DOHH2 (cell line): ENCODE data around the gene CHRNB2.

Experiments
- H3F3A ChIP-seq: fragments of 200-600 bp; sonication (generic), shearing (Covaris generic); 2 replicates; pipeline ENCODE4 v1.6.0; 2016; ENCODE audit warnings: antibody characterized with exemption, mild to moderate bottlenecking; ENCODE audit not compliant: control insufficient read depth, insufficient read depth
- H3K27ac ChIP-seq: fragments of 200-600 bp; sonication (generic); 2 replicates; pipeline ENCODE4 v1.5.1; 2014; ENCODE audit warnings: low read depth, mild to moderate bottlenecking, low read length, moderate library complexity
- H3K27me3 ChIP-seq: fragments of 200-600 bp; sonication (generic); 2 replicates; pipeline ENCODE4 v1.6.1; 2014; ENCODE audit warnings: mild to moderate bottlenecking, low read length, mixed read lengths; ENCODE audit not compliant: control insufficient read depth
- H3K36me3 ChIP-seq: fragments of 200-600 bp; sonication (generic); 2 replicates; pipeline ENCODE4 v1.6.1; 2014; ENCODE audit warnings: mild to moderate bottlenecking, low read length, moderate library complexity, mixed read lengths; ENCODE audit not compliant: control insufficient read depth
- H3K4me1 ChIP-seq: fragments of 200-600 bp; sonication (generic); 2 replicates; pipeline ENCODE4 v1.6.1; 2014; ENCODE audit warnings: mild to moderate bottlenecking, low read length, mixed read lengths; ENCODE audit not compliant: control insufficient read depth
- H3K4me2 ChIP-seq: fragments of 200-600 bp; sonication (generic); 2 replicates; pipeline ENCODE4 v1.6.0; 2014; ENCODE audit warnings: mild to moderate bottlenecking, low read length, moderate library complexity
- H3K4me3 ChIP-seq: fragments of 200-600 bp; sonication (generic); 2 replicates; pipeline ENCODE4 v1.5.1; 2014; ENCODE audit warnings: mild to moderate bottlenecking, low read length, mixed read lengths
- H3K79me2 ChIP-seq: fragments of 200-600 bp; sonication (generic); 2 replicates; pipeline ENCODE4 v1.6.1; 2014; ENCODE audit warnings: mild to moderate bottlenecking, low read length, mixed read lengths; ENCODE audit not compliant: control insufficient read depth
- H3K9me2 ChIP-seq: fragments of 200-600 bp; sonication (generic); replicated peaks from 2 replicates; pipeline ENCODE4 v1.6.1; 2014; ENCODE audit warnings: mild to moderate bottlenecking, low read length, mixed read lengths; ENCODE audit not compliant: control insufficient read depth
- H3K9me3 ChIP-seq: fragments of 200-600 bp; sonication (generic); 2 replicates; pipeline ENCODE4 v1.6.1; 2014; ENCODE audit warnings: antibody characterized with exemption, low read length, mixed read lengths; ENCODE audit not compliant: control insufficient read depth, insufficient read depth
- H4K20me1 ChIP-seq: fragments of 200-600 bp; sonication (generic); 2 replicates; pipeline ENCODE4 v1.6.0; 2014; ENCODE audit warnings: low read depth, mild to moderate bottlenecking, antibody characterized with exemption, low read length, moderate library complexity; ENCODE audit not compliant: control insufficient read depth, insufficient read depth
- EZH2phosphoT487 ChIP-seq: fragments of 200-600 bp; sonication (generic); IDR thresholded peaks from 2 replicates; pipeline ENCODE4 v1.6.1; 2017; ENCODE audit warnings: borderline replicate concordance, mild to moderate bottlenecking, antibody characterized with exemption, low read length, moderate library complexity, mixed read lengths
- TF ChIP-seq, protein P1 (sequence below): fragments of 200-600 bp; sonication (generic); IDR thresholded peaks from one replicate; pipeline ENCODE4 v1.5.1; 2014; ENCODE audit warnings: antibody characterized with exemption, mild to moderate bottlenecking, low read depth, low read length; ENCODE audit not compliant: poor library complexity, severe bottlenecking

Gene CHRNB2

DNA sequence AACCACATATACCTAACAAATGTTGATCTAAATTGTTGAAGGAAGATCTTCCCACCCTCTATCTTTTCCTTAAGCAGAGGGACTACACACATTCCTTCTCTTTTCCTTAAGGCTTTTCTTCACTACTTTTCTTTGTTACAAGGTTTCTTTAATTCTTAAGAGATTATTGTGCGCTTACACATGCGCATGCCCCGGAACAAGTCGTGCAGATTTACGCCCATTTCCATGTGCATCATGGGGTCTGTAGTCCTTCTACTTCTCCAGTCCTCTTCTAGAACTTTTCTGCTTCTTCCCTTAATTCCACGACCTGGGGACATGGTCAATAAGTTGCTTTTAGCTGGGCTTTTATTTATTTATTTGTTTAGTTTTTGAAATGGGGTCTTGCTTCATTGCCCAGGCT lies 1.7 kb upstream of the CHRNB2 start:
- no peaks in the 10 kb centered on the region for H3K9me2 ChIP-seq
- H3K4me2 ChIP-seq: no peak overlapping the region
- no peaks in the 10 kb centered on the region for H4K20me1 ChIP-seq
- H3K9me3 ChIP-seq: no peaks in the 10 kb centered on the region
- no peak overlapping the region for H3K4me3 ChIP-seq
- TF ChIP-seq, protein P1, sequence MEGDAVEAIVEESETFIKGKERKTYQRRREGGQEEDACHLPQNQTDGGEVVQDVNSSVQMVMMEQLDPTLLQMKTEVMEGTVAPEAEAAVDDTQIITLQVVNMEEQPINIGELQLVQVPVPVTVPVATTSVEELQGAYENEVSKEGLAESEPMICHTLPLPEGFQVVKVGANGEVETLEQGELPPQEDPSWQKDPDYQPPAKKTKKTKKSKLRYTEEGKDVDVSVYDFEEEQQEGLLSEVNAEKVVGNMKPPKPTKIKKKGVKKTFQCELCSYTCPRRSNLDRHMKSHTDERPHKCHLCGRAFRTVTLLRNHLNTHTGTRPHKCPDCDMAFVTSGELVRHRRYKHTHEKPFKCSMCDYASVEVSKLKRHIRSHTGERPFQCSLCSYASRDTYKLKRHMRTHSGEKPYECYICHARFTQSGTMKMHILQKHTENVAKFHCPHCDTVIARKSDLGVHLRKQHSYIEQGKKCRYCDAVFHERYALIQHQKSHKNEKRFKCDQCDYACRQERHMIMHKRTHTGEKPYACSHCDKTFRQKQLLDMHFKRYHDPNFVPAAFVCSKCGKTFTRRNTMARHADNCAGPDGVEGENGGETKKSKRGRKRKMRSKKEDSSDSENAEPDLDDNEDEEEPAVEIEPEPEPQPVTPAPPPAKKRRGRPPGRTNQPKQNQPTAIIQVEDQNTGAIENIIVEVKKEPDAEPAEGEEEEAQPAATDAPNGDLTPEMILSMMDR: no peak
- TF ChIP-seq EZH2phosphoT487: no peak
- H3K27ac ChIP-seq: no peak overlapping the region
- peaks cover 4% of the 10 kb centered on the region; the same call in 1 of the 2 replicates for H3F3A ChIP-seq
- H3K27me3 ChIP-seq: peaks cover 45% of the 10 kb centered on the region
- H3K4me1 ChIP-seq: peaks cover 15% of the 10 kb centered on the region
- no peaks in the 10 kb centered on the region for H3K36me3 ChIP-seq
- H3K79me2 ChIP-seq: no peaks in the 10 kb centered on the region

DNA sequence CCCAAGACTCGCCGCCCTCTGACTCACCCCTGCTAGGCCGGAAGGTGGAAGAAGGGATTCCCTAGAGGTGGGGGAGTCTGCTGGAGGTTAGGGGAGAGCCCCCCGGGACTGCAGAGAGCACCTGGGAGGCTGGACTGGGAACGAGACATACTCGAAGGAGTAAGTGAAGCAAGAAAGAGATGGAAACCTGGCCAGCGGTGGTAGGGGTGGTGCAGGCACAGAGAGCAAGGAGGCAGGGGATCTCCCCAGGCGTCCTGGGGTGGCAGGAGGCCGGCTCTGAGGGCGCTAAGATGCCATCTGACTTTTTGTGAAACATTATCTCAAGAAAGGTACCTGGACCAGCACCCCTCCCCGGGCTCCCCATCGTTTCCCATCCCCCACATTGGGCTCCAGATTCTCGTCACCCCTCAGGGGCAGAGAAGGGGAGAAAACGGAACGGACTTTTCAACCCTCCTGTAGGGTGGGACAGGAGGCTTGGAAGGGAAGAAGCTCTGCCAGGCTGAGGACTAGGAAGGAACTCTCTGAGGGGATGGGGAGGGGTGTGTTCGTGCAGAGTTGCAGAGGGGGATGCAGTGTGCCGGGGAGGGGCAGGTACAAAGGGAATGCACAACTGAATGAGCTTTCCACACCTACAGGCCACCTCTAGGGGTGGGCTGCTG lies 708 bp downstream of the CHRNB2 start:
- Histone ChIP-seq H3K9me2 (no peaks in the 10 kb centered on the region), H3K4me1 (peaks cover 19% of the 10 kb centered on the region), H3K27ac (no peak overlapping the region), H3K36me3 (no peaks in the 10 kb centered on the region), H3F3A (no peaks in the 10 kb centered on the region; the same call in 1 of the 2 replicates), H3K9me3 (no peaks in the 10 kb centered on the region), H3K27me3 (peaks cover 45% of the 10 kb centered on the region), H3K4me2 (peak overlapping the region; percentile 44), H4K20me1 (no peaks in the 10 kb centered on the region), H3K79me2 (no peaks in the 10 kb centered on the region), H3K4me3 (no peak overlapping the region)
- no peak for TF ChIP-seq EZH2phosphoT487
- TF ChIP-seq, protein P1: no peak

DNA sequence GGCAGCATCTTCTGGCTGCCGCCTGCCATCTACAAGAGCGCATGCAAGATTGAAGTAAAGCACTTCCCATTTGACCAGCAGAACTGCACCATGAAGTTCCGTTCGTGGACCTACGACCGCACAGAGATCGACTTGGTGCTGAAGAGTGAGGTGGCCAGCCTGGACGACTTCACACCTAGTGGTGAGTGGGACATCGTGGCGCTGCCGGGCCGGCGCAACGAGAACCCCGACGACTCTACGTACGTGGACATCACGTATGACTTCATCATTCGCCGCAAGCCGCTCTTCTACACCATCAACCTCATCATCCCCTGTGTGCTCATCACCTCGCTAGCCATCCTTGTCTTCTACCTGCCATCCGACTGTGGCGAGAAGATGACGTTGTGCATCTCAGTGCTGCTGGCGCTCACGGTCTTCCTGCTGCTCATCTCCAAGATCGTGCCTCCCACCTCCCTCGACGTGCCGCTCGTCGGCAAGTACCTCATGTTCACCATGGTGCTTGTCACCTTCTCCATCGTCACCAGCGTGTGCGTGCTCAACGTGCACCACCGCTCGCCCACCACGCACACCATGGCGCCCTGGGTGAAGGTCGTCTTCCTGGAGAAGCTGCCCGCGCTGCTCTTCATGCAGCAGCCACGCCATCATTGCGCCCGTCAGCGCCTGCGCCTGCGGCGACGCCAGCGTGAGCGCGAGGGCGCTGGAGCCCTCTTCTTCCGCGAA lies 3.8 kb downstream of the CHRNB2 start:
- Histone ChIP-seq H3K27ac (no peak overlapping the region), H3K36me3 (peaks cover 4% of the 10 kb centered on the region; the same call in 1 of the 2 replicates), H3K9me3 (no peaks in the 10 kb centered on the region), H3K79me2 (no peaks in the 10 kb centered on the region), H4K20me1 (no peaks in the 10 kb centered on the region), H3F3A (peaks cover 18% of the 10 kb centered on the region), H3K4me2 (no peak overlapping the region), H3K4me1 (peaks cover 43% of the 10 kb centered on the region), H3K27me3 (peaks cover 32% of the 10 kb centered on the region), H3K9me2 (no peaks in the 10 kb centered on the region), H3K4me3 (no peak overlapping the region)
- no peak for TF ChIP-seq EZH2phosphoT487
- TF ChIP-seq, protein P1: no peak
